SJSA1 (cell line): ENCODE measurements around the gene MRGPRE. TPM values are rescaled to one million over a fixed set of nuclear protein-coding genes. Genes with fewer than 3 reads are reported as not detected.

Source experiments
- DNase-seq, 2 experiments: peaks; one replicate each; pipeline ENCODE4 v3.0.0-alpha.2; 2015 to 2020; ENCODE audit warnings: low spot score in 2 of 2, low read depth in 1 of 2
- H3K27ac ChIP-seq: fragments of 250-450 bp; sonication (Bioruptor Pico); 2 replicates; pipeline ENCODE4 v1.5.1; 2020; ENCODE audit warnings: mild to moderate bottlenecking, moderate library complexity
- H3K27me3 ChIP-seq: fragments of 250-450 bp; sonication (Bioruptor Pico); replicated peaks from 2 replicates; pipeline ENCODE4 v1.5.1; 2020; ENCODE audit warnings: mild to moderate bottlenecking, moderate library complexity
- H3K36me3 ChIP-seq: fragments of 250-450 bp; sonication (Bioruptor Pico); 2 replicates; pipeline ENCODE4 v1.5.1; 2020; ENCODE audit warnings: mild to moderate bottlenecking
- H3K4me1 ChIP-seq: fragments of 250-450 bp; sonication (Bioruptor Pico); replicated peaks from 2 replicates; pipeline ENCODE4 v1.6.1; 2021; ENCODE audit warnings: mild to moderate bottlenecking
- H3K4me3 ChIP-seq: fragments of 250-450 bp; sonication (Bioruptor Pico); 2 replicates; pipeline ENCODE4 v1.5.1; 2020; ENCODE audit warnings: mild to moderate bottlenecking
- H3K9me3 ChIP-seq: fragments of 250-450 bp; sonication (Bioruptor Pico); replicated peaks from 2 replicates; pipeline ENCODE4 v1.5.1; 2020; ENCODE audit warnings: mild to moderate bottlenecking
- total RNA-seq: library from RNA; depleted of rRNA; stranded (reverse); fragments of >200 nt; shearing (Covaris generic); gene quantifications from 2 replicates; pipeline ENCODE4 v1.2.3, GENCODE V29; 2014

Gene MRGPRE
- total RNA-seq, 1 experiment from 2014 or later = not detected

DNA sequence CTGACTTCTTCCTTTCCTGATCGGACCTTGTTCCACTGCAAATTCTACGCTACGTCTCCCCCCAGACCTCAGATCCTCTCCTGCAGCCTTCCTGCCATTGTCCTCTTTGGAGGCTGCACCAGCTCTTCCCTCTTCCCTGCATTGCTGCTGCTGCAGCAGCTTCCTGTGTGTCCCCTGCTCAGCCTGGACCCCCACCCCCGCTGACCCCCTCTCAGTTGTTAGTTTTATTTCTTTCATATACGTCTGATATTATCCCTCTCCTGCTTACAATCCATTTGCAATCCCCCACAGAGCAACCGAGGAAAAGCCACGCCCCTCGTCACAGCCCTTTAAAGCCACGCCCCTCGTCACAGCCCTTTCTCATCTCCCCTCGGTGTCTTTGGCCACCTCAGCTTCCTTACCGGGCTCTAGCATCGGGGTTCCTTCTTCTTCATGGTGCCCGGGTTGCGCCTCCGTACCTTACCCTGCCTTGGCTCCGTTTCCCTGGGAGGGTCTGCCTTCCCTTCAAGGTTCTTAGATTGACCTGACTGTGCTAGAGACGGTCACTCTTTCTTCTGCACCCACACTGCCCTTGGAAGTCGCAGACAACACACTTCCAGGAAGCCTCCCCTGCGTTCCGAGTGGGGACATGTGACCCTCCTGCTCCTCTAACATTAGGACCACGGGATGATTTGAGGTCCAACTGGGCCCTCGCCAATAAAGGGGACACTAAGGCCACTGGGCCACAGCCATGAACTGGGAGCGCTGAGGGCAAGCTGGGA is 18.4 kb downstream of the MRGPRE start:
- no peaks in the 10 kb centered on the region for H3K9me3 ChIP-seq
- no peaks in the 10 kb centered on the region for H3K36me3 ChIP-seq
- DNase-seq = no peak
- no peak overlapping the region for H3K4me3 ChIP-seq
- H3K27me3 ChIP-seq = peaks cover 18% of the 10 kb centered on the region
- no peaks in the 10 kb centered on the region for H3K4me1 ChIP-seq
- H3K27ac ChIP-seq = no peak overlapping the region

DNA sequence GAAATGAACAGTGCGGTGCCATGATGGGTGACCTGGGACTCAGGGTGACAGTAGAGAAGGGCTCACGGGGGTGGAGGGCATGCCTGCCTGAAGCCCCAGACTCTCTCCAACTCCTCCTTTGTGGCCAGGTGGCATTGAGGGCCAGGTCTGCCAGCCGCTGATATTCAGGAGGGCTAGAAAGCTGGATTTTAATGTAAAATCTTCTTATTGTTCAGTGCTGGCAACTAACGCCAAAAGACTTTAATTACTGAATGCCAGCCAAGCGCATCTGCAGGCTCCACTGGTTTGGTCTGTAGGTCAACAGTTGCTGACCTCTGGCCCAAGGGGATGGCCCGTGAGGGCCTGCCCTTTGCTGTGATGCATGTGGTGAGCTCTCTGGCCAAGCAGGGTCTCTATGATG is 23.9 kb downstream of the MRGPRE start:
- Histone ChIP-seq H3K36me3 (no peaks in the 10 kb centered on the region), H3K4me1 (peaks cover 4% of the 10 kb centered on the region; the same call in 1 of the 2 replicates), H3K27me3 (peaks cover 21% of the 10 kb centered on the region), H3K4me3 (no peak overlapping the region), H3K27ac (no peak overlapping the region), H3K9me3 (0 out of 2 replicates have a peak, but pooled peaks cover 2% of the 10 kb centered on the region)
- DNase-seq = no peak

DNA sequence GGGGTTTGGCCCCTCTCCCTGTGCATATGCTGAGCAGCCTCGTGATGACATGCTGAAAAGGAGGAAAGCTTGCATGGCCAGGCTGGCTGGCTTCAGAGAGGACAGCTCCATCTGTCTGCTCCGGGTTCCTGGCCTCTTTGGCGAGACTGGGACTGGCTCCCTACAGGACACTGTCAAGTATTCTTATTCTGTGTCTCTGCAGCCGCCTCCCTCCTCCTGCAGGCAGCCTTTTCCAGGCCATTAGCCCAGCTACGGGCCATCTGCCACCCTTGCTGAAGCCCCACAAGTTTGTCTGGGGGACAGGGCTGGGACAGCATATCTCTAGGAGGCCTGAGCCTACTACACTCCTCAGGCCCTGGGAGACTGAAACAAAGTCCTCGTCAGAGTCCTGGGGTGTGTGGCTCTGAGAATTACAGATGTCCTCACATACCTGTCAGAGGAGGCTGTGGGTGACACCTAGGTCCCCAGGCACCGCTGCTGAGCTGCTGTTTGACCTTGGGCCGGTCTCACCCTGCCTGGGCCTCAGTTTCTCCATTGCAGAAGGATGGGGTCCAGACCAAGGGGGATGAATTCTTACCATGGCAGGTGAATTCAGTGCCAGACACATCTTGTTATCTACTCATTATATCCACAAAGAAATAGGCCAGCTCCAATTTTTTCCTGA is 24.6 kb downstream of the MRGPRE start:
- DNase-seq = no peak
- Histone ChIP-seq H3K27me3 (peaks cover 25% of the 10 kb centered on the region), H3K36me3 (no peaks in the 10 kb centered on the region), H3K4me1 (peaks cover 4% of the 10 kb centered on the region; the same call in 1 of the 2 replicates), H3K9me3 (0 out of 2 replicates have a peak, but pooled peaks cover 2% of the 10 kb centered on the region), H3K27ac (no peak overlapping the region), H3K4me3 (no peak overlapping the region)

DNA sequence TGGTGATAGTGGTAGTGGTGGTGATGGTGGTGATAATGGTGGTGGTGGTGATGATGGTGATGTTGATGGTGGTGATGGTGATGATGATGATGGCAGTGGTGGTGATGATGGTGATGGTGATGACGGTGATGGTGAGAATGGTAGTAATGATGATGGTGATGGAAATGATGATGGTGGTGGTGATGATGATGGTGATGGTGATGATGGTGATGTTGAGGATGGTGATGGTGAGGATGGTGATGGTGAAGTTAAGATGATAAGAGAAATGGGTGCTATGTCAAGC is 25.4 kb downstream of the MRGPRE start:
- H3K27me3 ChIP-seq = peaks cover 33% of the 10 kb centered on the region
- no peak overlapping the region for H3K4me3 ChIP-seq
- DNase-seq = no peak
- no peaks in the 10 kb centered on the region for H3K36me3 ChIP-seq
- peaks cover 4% of the 10 kb centered on the region; the same call in 1 of the 2 replicates for H3K4me1 ChIP-seq
- 0 out of 2 replicates have a peak, but pooled peaks cover 2% of the 10 kb centered on the region for H3K9me3 ChIP-seq
- H3K27ac ChIP-seq = no peak overlapping the region

DNA sequence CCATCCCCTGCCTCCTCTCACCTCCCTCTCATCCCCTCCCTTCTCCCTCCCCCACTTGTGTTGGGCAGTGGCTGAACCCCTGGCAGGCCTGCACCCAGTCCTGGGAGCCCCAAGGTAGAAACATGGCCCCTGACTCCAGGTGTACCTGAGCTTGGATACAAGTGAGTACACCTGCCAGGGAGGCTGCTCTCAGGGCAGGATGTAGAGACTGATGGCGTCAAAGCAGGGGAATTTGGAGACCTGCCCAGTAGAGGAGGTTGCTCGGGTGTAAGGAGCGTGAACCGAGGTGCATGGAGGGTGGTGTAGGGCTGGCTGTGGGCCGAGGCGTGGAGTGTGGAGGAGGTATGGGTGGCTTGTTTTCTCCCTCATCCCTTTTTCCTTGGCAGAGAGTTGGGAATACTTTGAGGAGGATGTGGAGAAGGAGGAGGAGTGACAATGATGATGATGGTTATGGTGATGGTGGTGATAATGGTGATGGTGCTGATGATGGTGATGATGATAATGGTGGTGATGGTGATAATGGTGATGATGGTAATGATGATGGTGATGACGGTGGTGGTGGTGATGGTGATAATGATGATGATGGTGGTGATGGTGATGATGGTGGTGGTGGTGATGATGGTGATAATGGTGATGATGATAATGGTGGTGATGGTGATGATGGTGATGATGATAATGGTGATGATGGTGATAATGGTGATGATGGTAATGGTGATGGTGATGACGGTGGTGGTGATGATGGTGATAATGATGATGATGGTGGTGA is 25.9 kb downstream of the MRGPRE start:
- Histone ChIP-seq H3K27ac (no peak overlapping the region), H3K4me3 (no peak overlapping the region), H3K27me3 (peaks cover 38% of the 10 kb centered on the region), H3K9me3 (0 out of 2 replicates have a peak, but pooled peaks cover 2% of the 10 kb centered on the region), H3K36me3 (no peaks in the 10 kb centered on the region), H3K4me1 (peaks cover 4% of the 10 kb centered on the region; the same call in 1 of the 2 replicates)
- no peak for DNase-seq

DNA sequence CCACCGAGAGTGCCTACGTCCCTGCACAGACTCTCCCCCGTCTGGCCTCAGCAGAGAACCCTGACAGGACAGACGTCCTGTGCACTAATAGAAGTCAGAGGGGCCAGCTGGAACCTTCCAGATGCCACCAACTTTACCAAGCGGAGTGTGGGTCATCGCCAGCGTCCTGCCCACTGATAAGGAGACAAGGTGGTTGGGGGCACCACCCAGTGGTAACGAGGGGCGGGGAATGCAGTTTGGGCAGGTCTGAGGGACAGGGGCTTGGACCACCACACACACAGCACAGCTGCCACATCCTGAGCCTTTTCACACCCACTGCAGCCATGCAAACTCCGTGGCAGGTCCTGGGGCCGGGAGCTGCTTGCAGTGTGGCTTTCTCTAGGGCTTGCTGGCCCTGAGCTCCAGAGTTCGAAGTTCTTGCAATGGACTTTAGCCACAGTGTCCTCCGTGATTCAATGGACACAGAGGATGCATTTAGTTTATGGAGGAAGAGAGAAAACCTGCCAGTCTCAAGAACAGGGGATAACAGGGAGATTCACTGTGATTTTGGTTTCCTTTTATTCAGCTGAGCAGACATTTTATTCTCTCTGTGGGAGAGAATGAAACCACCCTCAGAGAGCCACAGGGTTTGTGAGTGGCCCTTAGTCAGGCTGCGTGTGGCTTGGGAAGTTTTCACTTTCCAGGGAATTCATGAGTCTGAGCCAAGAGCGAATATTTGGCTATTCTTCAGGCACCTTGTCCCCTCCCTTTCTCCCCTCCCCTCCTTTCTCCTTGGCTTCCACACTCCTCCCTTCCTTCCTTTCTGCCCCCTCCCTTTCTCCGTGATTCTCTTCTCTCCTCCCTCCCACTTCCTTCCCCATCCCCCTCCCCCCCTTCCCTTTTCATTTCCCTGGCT is 26.7 kb downstream of the MRGPRE start:
- Histone ChIP-seq H3K9me3 (0 out of 2 replicates have a peak, but pooled peaks cover 2% of the 10 kb centered on the region), H3K4me3 (no peak overlapping the region), H3K36me3 (no peaks in the 10 kb centered on the region), H3K27ac (no peak overlapping the region), H3K4me1 (peaks cover 4% of the 10 kb centered on the region; the same call in 1 of the 2 replicates), H3K27me3 (peaks cover 47% of the 10 kb centered on the region)
- DNase-seq = no peak

DNA sequence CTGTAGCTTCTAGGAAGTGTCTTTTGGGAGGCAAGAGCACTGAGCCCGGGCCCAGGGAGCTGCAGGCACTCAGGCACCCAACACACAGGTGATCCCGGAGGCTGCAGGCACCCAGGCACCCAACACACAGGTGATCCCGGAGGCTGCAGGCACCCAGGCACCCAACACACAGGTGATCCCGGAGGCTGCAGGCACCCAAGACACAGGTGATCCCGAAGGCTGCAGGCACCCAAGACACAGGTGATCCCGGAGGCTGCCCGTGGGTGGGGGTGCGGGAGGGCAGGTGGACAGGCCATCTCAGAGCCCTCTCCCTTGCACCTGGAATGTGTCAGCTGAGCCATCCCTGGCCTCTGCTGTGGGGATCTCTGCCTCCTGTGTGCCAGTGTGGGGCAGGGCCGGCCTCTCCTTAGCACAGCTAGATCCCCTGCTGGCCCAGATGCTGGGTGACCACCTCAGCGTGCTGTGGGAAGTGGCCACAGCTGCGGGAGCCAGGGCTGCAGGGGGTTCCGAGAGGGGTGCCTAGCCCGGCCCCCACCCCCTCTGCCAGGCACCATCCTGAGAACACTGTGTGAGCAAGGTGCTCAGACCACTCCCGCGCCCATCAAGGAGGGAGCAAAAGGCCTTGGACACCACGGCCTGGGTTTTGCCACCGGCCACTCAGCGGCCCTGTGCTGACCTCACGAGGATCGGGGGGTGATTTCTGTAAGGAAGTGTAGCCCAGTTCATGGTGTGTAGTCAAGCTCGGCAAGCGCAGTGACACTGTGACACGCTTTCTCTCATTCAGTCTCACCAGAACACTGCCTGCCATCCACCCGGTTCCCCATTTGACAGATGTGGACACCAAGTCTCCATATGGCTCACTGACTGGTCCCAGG is 27.8 kb downstream of the MRGPRE start:
- H3K36me3 ChIP-seq = no peaks in the 10 kb centered on the region
- DNase-seq = no peak
- peaks cover 4% of the 10 kb centered on the region; the same call in 1 of the 2 replicates for H3K4me1 ChIP-seq
- H3K9me3 ChIP-seq = 0 out of 2 replicates have a peak, but pooled peaks cover 2% of the 10 kb centered on the region
- no peak overlapping the region for H3K4me3 ChIP-seq
- H3K27ac ChIP-seq = no peak overlapping the region
- peaks cover 52% of the 10 kb centered on the region for H3K27me3 ChIP-seq

DNA sequence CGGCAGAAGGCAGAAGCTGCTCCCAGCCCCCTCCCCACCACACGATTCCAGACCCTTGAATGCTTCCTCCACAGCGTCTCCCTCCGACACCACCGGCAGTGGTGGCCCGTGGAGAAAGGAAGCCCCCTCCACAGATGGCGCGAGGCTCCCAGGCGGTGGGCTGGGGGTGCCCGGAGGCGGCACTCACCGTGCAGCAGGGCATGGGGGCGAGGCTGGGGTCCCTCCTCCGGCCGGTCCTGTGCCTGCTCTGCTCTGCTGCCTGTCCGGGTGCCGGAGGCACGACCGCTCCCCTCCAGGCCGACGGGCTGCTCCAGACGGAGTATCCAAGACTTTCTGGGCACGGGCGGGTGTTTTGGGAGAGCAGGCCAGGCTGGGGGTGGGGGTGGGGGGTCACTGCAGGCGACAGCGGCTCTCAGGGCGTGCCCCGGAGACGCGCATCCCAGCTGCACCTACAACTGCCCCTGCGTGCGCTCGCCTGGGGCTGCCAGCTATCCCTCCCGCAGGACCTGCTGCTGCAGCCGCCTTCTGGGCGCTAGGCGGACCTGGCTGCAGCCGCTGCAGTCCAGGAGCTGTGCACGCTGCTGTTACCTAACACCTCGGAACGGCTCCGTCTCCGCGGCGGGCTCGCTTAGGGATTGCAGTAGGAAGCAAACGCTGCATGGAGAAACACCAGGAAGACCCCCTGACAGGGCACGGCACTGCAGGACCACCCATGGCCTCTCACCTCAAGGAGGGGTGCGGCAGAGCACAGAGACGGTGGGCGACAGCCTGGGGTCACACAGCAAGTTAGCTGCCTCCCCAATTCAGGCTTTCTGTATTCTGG is 28.8 kb downstream of the MRGPRE start:
- no peaks in the 10 kb centered on the region for H3K36me3 ChIP-seq
- H3K4me3 ChIP-seq = no peak overlapping the region
- H3K27me3 ChIP-seq = peaks cover 57% of the 10 kb centered on the region
- 0 out of 2 replicates have a peak, but pooled peaks cover 2% of the 10 kb centered on the region for H3K9me3 ChIP-seq
- DNase-seq = no peak
- H3K4me1 ChIP-seq = peaks cover 4% of the 10 kb centered on the region; the same call in 1 of the 2 replicates
- H3K27ac ChIP-seq = no peak overlapping the region

DNA sequence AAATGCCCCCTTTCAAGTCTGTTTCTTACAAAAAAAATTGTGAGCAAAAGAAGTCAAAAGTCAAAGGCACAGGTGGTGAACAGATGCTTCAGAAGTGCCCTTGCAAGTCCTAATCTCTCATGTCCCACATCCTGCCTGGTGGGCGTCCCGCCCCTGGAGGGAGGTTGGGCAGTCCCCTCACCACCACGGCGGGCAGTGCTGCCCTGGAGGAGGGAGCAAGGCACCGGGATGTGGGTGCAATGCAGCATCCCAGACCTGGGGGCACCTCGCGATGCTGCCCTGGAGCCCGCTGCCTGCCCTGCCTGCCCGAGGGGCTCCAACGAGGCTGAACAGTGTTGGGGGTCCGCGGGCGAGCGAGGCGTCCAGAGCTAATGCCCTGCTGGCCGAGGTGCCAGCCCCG is 29.5 kb downstream of the MRGPRE start:
- H3K4me1 ChIP-seq = peaks cover 4% of the 10 kb centered on the region; the same call in 1 of the 2 replicates
- H3K27me3 ChIP-seq = peaks cover 62% of the 10 kb centered on the region
- H3K9me3 ChIP-seq = 0 out of 2 replicates have a peak, but pooled peaks cover 2% of the 10 kb centered on the region
- no peak overlapping the region for H3K27ac ChIP-seq
- H3K4me3 ChIP-seq = no peak overlapping the region
- H3K36me3 ChIP-seq = no peaks in the 10 kb centered on the region
- no peak for DNase-seq

DNA sequence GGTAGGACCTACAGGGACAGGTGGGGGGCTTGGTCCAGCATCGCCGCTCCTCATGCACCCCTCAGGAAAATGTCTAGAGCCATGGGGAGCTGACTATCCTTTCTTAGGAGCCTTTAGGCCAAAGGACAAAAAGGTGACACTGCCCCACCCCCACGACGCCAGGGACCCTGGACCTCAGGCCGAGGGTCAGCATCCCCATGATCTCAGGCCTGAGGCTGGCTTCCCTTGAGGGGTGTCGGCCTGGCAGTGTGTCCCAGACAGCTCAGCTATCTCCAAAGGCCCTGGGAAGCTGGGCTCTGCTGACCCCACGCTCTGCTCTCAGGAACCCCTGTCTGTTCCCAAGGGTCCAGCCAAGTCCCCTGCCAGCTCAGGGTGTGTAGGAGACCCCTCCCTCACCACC is 29.9 kb downstream of the MRGPRE start:
- H3K9me3 ChIP-seq = 0 out of 2 replicates have a peak, but pooled peaks cover 2% of the 10 kb centered on the region
- no peak overlapping the region for H3K4me3 ChIP-seq
- H3K4me1 ChIP-seq = peaks cover 4% of the 10 kb centered on the region; the same call in 1 of the 2 replicates
- no peaks in the 10 kb centered on the region for H3K36me3 ChIP-seq
- H3K27ac ChIP-seq = no peak overlapping the region
- peaks cover 63% of the 10 kb centered on the region for H3K27me3 ChIP-seq
- no peak for DNase-seq

DNA sequence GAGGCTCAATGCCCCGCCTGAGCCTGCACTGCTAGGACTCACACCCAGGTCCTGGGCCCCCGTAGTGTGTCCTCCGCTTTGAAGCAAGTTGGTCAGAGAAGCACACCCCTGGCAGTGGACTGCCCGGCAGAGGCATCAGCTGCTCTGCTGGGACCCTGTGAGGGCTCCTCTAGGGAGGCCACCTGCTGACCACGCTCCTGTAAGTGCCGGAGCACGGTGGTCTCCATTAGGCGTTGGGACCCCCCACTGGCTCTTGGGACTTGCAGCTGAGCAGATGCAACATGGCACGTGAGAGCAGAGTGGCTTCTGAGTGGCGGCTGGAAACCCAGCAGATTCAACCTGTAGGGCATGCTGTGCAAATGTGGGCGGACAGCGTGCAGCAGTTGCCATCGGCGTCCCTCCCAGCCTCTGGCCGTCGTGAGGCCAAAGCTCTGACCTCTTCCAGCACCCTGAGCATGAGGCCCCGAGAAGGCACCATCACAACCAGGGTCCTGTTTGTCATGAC is 30.5 kb downstream of the MRGPRE start:
- H3K27me3 ChIP-seq = peaks cover 63% of the 10 kb centered on the region
- H3K9me3 ChIP-seq = 0 out of 2 replicates have a peak, but pooled peaks cover 2% of the 10 kb centered on the region

More for the DNA sequence above, 30.5 kb downstream of the MRGPRE start:
- H3K4me3 ChIP-seq = no peak overlapping the region
- DNase-seq = no peak
- no peak overlapping the region for H3K27ac ChIP-seq
- peaks cover 4% of the 10 kb centered on the region; the same call in 1 of the 2 replicates for H3K4me1 ChIP-seq
- H3K36me3 ChIP-seq = no peaks in the 10 kb centered on the region
